LNCaP clone FGC (cell line): ENCODE data around the gene TRIP13.

Experiments used
- DNase-seq: peaks from one replicate; pipeline ENCODE4 v3.0.0-alpha.2; 2011; ENCODE audit warnings: low read depth
- H3K4me3 ChIP-seq: 2 replicates; pipeline ENCODE4 v1.5.1; 2011; ENCODE audit warnings: mild to moderate bottlenecking, low read depth, low read length, control low read depth
- TF ChIP-seq, protein P1 (sequence below): IDR thresholded peaks from 2 replicates; pipeline ENCODE4 v1.5.1; 2012; ENCODE audit warnings: mild to moderate bottlenecking; ENCODE audit not compliant: control insufficient read depth, insufficient read depth; ENCODE audit errors: extremely low read depth

Gene TRIP13

DNA sequence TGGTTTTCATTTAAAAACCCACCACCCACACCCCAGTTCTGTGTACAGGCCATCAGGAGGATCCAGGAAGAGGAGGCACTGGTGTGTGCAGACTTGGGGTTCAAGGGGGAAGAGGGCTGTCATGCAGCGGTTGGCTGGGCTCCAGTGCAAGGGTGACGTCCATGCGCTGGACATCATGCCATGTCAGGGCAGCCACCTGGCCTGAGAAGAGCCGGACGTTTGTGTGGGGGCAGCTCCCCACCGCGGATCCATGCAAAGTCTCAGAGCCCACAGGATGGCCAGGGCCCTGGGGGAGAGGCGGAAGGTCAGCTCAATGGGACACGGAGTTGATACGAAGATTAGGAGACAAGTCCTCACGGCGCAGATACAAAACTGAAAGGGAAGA is 11.1 kb upstream of the TRIP13 start:
- no peak overlapping the region for H3K4me3 ChIP-seq
- DNase-seq = no peak
- TF ChIP-seq, protein P1, sequence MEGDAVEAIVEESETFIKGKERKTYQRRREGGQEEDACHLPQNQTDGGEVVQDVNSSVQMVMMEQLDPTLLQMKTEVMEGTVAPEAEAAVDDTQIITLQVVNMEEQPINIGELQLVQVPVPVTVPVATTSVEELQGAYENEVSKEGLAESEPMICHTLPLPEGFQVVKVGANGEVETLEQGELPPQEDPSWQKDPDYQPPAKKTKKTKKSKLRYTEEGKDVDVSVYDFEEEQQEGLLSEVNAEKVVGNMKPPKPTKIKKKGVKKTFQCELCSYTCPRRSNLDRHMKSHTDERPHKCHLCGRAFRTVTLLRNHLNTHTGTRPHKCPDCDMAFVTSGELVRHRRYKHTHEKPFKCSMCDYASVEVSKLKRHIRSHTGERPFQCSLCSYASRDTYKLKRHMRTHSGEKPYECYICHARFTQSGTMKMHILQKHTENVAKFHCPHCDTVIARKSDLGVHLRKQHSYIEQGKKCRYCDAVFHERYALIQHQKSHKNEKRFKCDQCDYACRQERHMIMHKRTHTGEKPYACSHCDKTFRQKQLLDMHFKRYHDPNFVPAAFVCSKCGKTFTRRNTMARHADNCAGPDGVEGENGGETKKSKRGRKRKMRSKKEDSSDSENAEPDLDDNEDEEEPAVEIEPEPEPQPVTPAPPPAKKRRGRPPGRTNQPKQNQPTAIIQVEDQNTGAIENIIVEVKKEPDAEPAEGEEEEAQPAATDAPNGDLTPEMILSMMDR = no peak

DNA sequence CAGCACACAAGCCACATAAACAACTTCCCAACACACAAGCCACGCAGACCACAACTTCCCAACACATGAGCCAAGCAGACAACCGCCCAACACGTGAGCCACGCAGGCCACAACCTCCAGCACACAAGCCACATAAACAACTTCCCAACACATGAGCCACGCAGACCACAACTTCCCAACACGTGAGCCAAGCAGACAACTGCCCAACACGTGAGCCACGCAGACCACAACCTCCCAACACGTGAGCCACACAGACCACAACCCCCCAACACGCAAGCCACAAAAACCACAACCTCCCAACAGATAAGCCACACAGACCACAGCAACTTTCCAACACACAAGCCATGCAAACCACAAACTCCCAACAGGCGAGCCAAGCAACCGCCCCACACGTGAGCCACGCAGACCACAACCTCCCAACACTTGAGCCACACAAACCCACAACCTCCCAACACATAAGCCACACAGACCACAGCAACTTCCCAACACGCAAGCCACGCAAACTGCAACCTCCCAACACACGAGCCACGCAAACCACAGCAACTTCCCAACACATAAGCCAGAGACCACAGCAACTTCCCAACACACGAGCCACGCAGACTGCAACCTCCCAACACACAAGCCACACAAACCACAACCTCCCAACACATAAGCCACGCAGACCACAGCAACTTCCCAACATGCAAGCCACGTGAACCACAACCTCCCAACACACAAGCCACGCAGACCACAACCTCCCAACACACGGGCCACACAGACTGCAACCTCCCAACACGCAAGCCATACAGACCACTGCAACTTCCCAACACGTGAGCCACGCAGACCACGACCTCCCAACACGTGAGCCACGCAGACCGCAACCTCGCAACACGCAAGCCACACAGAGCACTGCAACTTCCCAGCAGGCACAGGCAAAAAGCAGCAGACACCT is 10.2 kb upstream of the TRIP13 start:
- H3K4me3 ChIP-seq = no peak overlapping the region
- no peak for DNase-seq
- TF ChIP-seq, protein P1 = no peak

DNA sequence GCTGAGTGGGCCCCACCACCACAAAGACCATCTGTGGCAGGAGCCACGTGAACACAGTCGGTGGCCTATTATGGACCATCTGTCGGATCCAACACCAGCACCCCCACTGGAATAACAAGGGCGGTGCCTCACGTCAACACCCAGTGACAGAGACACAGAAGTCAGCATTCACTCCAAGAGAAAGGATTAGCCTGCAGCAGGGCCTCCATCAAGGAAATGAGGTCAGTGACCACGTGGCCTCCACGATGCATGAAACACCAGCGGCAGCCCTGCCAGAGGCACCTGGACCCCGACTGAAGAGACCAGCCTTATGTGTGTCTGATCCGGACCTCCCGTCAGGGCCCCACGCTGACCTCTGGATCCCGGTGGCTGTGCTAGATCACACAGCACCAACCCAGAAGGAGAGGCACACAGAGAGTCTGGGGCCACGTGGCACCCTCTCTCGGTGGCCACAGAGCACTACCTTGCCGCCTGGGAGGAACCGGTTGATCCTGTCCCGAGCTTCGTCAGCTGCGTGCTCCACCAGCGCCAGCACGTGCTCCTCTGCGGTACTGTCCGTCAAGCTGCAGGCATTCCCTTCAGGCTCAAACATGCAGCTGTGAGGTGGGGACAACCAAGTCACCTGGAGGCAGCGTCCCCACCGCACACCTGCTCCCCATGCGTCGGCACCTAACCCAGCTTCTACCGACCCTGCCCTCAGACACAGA is 9.1 kb upstream of the TRIP13 start:
- DNase-seq = no peak

DNA sequence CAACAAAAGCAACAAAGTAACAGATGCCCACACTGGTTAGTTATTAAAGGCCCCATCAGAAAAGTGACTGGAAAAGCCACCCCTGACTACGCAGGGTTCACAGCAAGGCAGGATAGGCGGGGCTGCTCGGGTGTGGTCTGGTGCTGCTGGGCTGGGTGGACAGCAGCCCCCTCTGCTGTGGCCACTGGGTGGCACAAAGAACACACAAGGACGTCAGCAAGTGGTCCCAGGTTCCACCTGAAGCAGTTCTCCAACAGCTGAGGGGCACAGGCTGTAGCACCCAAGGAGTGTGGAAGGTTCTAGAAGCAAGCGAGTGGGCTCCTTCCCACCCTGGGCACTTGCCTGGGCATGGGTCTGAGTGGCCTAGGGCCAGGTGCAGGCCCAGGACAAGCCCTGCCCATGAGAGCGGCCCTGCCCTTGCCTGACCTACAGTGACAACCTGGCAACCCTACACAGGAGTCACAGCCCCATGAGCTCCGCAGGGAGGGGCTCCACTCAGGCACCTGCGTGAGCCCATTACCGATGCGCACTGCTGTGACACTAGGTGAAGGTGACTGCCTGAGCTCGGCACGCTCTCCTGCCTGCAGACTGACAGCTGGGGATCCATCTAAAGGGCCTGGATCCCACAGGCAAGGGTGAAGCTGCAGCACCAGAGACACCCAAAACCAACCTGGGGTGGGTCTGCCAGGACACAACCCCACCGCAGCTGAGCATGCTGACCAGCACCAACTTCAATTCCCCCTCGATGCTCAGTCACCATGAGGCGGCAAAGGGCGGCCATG is 8.1 kb upstream of the TRIP13 start:
- no peak for DNase-seq
- H3K4me3 ChIP-seq = no peak overlapping the region
- TF ChIP-seq, protein P1 = no peak

More for the DNA sequence above, 9.1 kb upstream of the TRIP13 start:
- no peak overlapping the region for H3K4me3 ChIP-seq
- TF ChIP-seq, protein P1 = no peak

DNA sequence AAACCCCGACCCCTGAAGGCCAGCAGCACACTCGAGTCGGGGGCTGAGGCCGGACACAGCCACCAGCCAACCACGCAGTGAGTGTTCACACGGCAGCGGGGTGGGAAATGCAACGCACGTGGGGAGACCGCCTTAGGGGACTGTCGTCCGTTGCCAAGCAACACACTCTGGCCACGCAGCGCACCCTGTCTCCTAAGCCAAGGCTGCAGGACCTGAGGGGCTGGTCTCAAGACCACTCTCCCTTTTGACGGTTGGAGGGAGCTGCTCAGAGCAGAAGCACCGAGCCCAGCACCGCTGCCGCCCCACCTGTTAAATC is 7.6 kb upstream of the TRIP13 start:
- TF ChIP-seq, protein P1 = no peak
- no peak for DNase-seq
- H3K4me3 ChIP-seq = no peak overlapping the region

DNA sequence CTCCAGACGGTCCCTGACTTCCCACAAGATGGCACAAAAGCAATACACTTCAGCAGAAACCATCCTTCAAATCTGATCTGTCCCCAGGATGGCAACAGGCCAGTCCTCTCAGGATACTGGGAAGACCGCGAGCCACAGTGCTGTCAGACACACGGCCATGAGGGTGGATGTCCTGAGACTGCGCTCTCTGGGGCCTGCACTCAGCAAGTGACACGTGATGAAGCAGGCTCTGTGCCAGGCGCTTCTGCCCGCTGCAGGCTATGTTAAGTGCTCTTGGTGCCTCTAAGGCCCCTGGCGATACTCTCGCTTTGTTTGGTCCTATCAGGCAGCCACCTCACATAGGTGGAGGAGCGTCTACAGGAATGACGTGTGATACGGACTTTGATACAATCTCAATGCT is 7.2 kb upstream of the TRIP13 start:
- DNase-seq = no peak
- H3K4me3 ChIP-seq = no peak overlapping the region
- TF ChIP-seq, protein P1 = no peak
